ENCODE measurements around the gene ANTXR1. TPM values are rescaled to one million over a fixed set of nuclear protein-coding genes. Genes with fewer than 3 reads are reported as not detected.

The ANTXR1 gene
- total RNA-seq, 1 experiment from 2014 or later = 0.27 TPM

DNA sequence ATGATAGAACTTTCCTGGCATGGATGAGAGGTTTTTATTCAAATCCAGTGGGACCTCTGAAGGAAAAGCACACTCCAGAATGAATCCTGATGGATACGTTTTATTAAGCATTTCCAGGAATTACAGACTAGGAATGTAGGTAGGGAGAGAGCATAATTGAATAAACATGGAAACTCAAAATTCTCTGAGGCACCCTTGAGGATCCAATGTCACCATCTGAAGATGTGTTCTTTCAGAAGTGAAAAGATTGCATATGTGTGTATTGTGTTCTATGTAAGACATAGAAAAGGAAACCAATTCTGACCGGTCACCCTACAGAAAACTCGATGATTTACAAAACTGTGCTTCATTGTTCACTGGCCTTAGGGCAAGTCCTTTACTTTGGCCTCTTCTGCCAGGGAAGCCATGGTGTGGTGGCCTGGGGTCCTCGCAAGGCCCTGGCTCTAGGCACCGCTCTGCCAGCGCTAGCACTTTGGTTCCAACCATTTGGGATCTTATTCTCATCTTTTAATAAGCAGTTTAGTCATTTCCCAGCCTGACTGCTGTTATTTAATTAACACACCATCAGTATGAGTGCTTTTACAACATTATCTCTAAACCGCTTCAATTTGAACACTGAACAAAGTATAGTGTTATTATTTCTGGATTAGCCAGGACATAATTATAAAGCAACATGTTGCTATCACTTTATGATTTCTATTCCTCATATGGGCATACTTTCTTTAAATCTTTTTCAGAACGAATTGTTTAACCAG lies 43.1 kb upstream of the ANTXR1 start:
- intact Hi-C loops (cut with micrococcal nuclease; ENCODE audit: unreplicated experiment) = no loop called here
- TF ChIP-seq, protein P1, sequence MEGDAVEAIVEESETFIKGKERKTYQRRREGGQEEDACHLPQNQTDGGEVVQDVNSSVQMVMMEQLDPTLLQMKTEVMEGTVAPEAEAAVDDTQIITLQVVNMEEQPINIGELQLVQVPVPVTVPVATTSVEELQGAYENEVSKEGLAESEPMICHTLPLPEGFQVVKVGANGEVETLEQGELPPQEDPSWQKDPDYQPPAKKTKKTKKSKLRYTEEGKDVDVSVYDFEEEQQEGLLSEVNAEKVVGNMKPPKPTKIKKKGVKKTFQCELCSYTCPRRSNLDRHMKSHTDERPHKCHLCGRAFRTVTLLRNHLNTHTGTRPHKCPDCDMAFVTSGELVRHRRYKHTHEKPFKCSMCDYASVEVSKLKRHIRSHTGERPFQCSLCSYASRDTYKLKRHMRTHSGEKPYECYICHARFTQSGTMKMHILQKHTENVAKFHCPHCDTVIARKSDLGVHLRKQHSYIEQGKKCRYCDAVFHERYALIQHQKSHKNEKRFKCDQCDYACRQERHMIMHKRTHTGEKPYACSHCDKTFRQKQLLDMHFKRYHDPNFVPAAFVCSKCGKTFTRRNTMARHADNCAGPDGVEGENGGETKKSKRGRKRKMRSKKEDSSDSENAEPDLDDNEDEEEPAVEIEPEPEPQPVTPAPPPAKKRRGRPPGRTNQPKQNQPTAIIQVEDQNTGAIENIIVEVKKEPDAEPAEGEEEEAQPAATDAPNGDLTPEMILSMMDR (IDR thresholded peaks at IDR 0.05; ENCODE audit: insufficient read depth in 1 of 2, low read depth in 1 of 2, low read length in 1 of 2, severe bottlenecking in 1 of 2, unreplicated experiment in 1 of 2) = no peak
- no peak overlapping the region for H3K27ac Mint-ChIP-seq (ENCODE audit: unreplicated experiment)
- no peaks in the 10 kb centered on the region for H3K36me3 ChIP-seq (ENCODE audit: control insufficient read depth, insufficient read depth, low read length)
- 0 out of 2 replicates have a peak, but pooled peaks cover 3% of the 10 kb centered on the region for H3K4me1 ChIP-seq
- H3K9me3 ChIP-seq = no peaks in the 10 kb centered on the region
- DNase-seq = no peak
- no TSS peak for BruUV-seq (replicated peaks)
- H3K27me3 ChIP-seq (replicated peaks; ENCODE audit: control insufficient read depth, insufficient read depth, low read length) = no peaks in the 10 kb centered on the region
- H3K36me3 Mint-ChIP-seq (ENCODE audit: insufficient read depth, unreplicated experiment) = no peaks in the 10 kb centered on the region
- ChIA-PET CTCF (no interaction called here), POLR2A (no interaction called here)
- H3K4me1 Mint-ChIP-seq (ENCODE audit: low read depth, unreplicated experiment) = peaks cover 7% of the 10 kb centered on the region
- no peaks in the 10 kb centered on the region for H3K9me3 Mint-ChIP-seq (ENCODE audit: unreplicated experiment)
- H3K4me3 Mint-ChIP-seq (ENCODE audit: unreplicated experiment) = no peak overlapping the region
- no peak overlapping the region for H3K4me3 ChIP-seq (ENCODE audit: low read depth, low read length)
- peaks cover 15% of the 10 kb centered on the region for H3K27me3 Mint-ChIP-seq (ENCODE audit: insufficient read depth, unreplicated experiment)

DNA sequence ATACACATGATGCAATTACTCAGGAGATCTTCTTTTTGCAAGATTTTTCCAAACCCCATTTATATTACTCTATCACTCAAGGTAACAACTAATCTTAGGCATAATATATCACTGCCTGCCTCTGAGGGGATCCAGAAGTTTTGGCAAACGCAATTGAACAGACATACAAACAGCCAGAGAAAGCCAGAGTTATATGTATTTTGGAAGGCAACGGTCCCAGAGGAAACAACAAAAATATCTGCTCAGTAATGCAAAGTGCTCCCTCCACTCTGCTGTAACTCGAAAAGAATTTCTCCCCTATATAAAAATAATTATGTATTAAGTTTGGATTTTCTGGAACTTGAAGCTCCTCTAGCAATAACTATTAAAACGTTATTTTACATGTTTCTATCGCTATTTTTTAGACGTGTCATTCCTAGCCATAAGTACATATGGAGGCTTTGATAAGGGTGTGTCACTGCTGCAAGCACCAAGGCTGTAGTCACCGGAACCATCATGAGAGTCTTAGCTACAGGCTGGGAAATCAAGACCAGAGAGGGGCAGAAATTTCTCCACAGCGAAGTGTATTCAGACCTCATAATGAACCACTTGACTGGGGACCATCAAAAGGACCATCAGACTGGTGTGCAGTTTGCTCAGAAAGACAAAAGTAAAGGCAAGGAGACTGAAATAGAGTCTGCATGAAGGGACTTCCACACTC lies 42.3 kb upstream of the ANTXR1 start:
- Mint-ChIP-seq H3K27ac (ENCODE audit: unreplicated experiment) (no peak overlapping the region), H3K4me1 (ENCODE audit: low read depth, unreplicated experiment) (peaks cover 7% of the 10 kb centered on the region), H3K4me3 (ENCODE audit: unreplicated experiment) (no peak overlapping the region), H3K36me3 (ENCODE audit: insufficient read depth, unreplicated experiment) (no peaks in the 10 kb centered on the region), H3K9me3 (ENCODE audit: unreplicated experiment) (no peaks in the 10 kb centered on the region), H3K27me3 (ENCODE audit: insufficient read depth, unreplicated experiment) (peaks cover 15% of the 10 kb centered on the region)
- Histone ChIP-seq H3K4me3 (ENCODE audit: low read depth, low read length) (no peak overlapping the region), H3K36me3 (ENCODE audit: control insufficient read depth, insufficient read depth, low read length) (no peaks in the 10 kb centered on the region), H3K4me1 (0 out of 2 replicates have a peak, but pooled peaks cover 3% of the 10 kb centered on the region), H3K9me3 (no peaks in the 10 kb centered on the region), H3K27me3 (replicated peaks; ENCODE audit: control insufficient read depth, insufficient read depth, low read length) (no peaks in the 10 kb centered on the region)
- TF ChIP-seq, protein P1 (IDR thresholded peaks at IDR 0.05; ENCODE audit: insufficient read depth in 1 of 2, low read depth in 1 of 2, low read length in 1 of 2, severe bottlenecking in 1 of 2, unreplicated experiment in 1 of 2) = no peak
- CTCF ChIA-PET = no interaction called here
- POLR2A ChIA-PET = no interaction called here
- no TSS peak for BruUV-seq (replicated peaks)
- intact Hi-C loops (cut with micrococcal nuclease; ENCODE audit: unreplicated experiment) = no loop called here
- no peak for DNase-seq

DNA sequence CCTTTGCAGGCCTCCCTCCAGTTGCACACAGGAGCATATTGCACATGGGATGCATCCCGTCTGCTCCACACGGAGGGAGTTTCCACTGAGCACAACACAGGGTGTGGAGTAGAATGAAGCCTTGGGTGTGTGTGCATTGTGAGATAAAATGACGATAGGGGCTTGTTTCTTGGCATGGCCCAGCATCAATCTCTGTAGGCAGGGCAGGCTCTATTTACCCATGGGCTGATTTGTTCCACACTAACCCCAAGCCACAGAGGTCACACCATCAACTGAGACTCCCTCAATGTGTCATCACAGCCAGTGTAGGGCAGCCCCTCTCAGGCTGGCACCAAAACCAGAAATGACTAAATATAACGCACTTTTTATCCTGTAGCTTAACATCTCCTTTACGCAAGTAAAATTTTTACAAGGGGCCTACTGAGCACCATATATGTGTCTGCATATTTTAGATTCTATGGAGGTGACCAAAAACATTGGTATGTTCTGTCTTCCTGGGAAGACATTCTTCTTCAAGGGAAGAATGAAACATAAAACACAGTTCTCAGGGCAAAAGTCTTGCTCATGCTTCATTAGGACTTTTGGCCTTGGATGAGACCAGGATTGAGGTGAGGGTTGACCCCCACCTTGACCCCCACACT lies 41.3 kb upstream of the ANTXR1 start:
- Histone ChIP-seq H3K27me3 (replicated peaks; ENCODE audit: control insufficient read depth, insufficient read depth, low read length) (no peaks in the 10 kb centered on the region), H3K4me1 (0 out of 2 replicates have a peak, but pooled peaks cover 3% of the 10 kb centered on the region), H3K9me3 (no peaks in the 10 kb centered on the region), H3K4me3 (ENCODE audit: low read depth, low read length) (no peak overlapping the region), H3K36me3 (ENCODE audit: control insufficient read depth, insufficient read depth, low read length) (no peaks in the 10 kb centered on the region)
- Mint-ChIP-seq H3K4me3 (ENCODE audit: unreplicated experiment) (no peak overlapping the region), H3K36me3 (ENCODE audit: insufficient read depth, unreplicated experiment) (no peaks in the 10 kb centered on the region), H3K9me3 (ENCODE audit: unreplicated experiment) (no peaks in the 10 kb centered on the region), H3K27me3 (ENCODE audit: insufficient read depth, unreplicated experiment) (peaks cover 13% of the 10 kb centered on the region), H3K27ac (ENCODE audit: unreplicated experiment) (no peak overlapping the region), H3K4me1 (ENCODE audit: low read depth, unreplicated experiment) (peaks cover 7% of the 10 kb centered on the region)
- POLR2A ChIA-PET = no interaction called here
- intact Hi-C loops (cut with micrococcal nuclease; ENCODE audit: unreplicated experiment) = no loop called here
- BruUV-seq (replicated peaks) = no TSS peak
- CTCF ChIA-PET = no interaction called here
- no peak for DNase-seq
- TF ChIP-seq, protein P1 (IDR thresholded peaks at IDR 0.05; ENCODE audit: insufficient read depth in 1 of 2, low read depth in 1 of 2, low read length in 1 of 2, severe bottlenecking in 1 of 2, unreplicated experiment in 1 of 2) = no peak

Measured in Caco-2 (cell line).